Myocyte (in vitro differentiated cells): Measurements from ENCODE around the gene MMP13. TPM values are rescaled to one million over a fixed set of nuclear protein-coding genes. Genes with fewer than 3 reads are reported as not detected.
"Not testable (repeated sequence)": the region's sequence is repeated elsewhere in the genome, so short reads cannot be mapped to it uniquely, and the experiment has no call there.

Experiments
- DNase-seq: peaks from one replicate; pipeline ENCODE4 v3.0.0-alpha.2; 2012; ENCODE audit warnings: low read depth
- total RNA-seq: library from RNA; depleted of rRNA; stranded (reverse); fragments of >200 nt; gene quantifications from 2 replicates; pipeline ENCODE4 v1.2.3, GENCODE V29; 2014

Gene MMP13
- total RNA-seq, 1 donor from 2014 or later: not detected

DNA sequence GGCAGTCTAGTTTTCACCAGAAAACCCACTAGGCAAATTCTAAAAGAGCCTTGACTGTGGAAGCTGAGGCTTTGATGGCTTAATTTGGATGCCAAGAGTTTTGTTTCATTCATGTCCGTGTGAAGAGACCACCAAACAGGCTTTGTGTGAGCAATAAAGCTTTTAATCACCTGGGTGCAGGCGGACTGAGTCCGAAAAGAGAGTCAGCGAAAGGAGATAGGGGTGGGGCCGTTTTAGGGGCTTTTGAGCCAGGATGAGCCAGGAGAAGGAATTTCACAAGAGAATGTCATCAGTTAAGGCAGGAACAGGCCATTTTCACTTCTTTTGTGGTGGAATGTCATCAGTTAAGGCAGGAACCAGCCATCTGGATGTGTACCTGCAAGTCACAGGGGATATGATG is 51.6 kb downstream of the MMP13 start:
- DNase-seq: not testable (repeated sequence)

DNA sequence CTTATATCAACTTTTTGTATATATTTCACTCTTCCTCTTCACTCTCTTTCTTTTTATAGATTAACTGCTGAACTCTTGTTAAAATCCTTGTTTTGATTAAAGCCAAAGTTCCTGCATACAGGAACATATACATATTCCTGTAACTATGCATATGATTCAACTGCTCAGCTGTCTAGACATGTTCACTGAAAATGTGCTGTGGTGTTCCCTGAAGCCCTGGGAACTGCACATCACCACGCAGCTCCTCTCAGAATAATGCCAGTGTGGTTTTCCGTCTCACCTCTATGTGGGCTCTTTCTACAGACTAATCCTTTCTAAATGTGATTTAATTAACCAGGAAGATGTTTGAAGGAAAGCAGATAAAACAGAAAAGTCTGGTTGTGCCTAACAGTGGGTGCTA is 55.2 kb downstream of the MMP13 start:
- DNase-seq: no peak

Other genes with a start within 250 kb of the MMP13 start
- gene MMP27, start 250.0 kb downstream of the MMP13 start, total RNA-seq: not detected in 2 replicates
- gene MMP8, start 230.8 kb downstream of the MMP13 start, total RNA-seq: not detected in 2 replicates
- not detected in 2 replicates for gene MMP10, start 175.1 kb downstream of the MMP13 start, total RNA-seq
- gene MMP1, start 157.6 kb downstream of the MMP13 start, total RNA-seq: 0.10 and 0.94 TPM in 2 replicates
- gene MMP3, start 112.1 kb downstream of the MMP13 start, total RNA-seq: 0.31 TPM in 1 of 2 replicates, not detected in the other
- not detected in 2 replicates for gene MMP12, start 80.8 kb downstream of the MMP13 start, total RNA-seq
- 65.3 and 81.5 TPM in 2 replicates for gene DCUN1D5, start 136.4 kb upstream of the MMP13 start, total RNA-seq
- gene DYNC2H1, start 153.7 kb upstream of the MMP13 start, total RNA-seq: 16.3 and 18.6 TPM in 2 replicates